WTC11 (cell line): ENCODE measurements around the gene CASKIN1.

ENCODE experiments used
- ARID4B ChIP-seq: sonication (generic); formaldehyde crosslinking; IDR thresholded peaks from 2 replicates; pipeline ENCODE4 v1.8.0; 2023; ENCODE audit warnings: missing genetic modification reagents, mild to moderate bottlenecking, borderline replicate concordance
- CREB1 ChIP-seq: sonication (generic); formaldehyde crosslinking; IDR thresholded peaks from 2 replicates; pipeline ENCODE4 v1.8.0; 2023; ENCODE audit warnings: mild to moderate bottlenecking, missing genetic modification reagents
- ESRRA ChIP-seq: sonication (generic); formaldehyde crosslinking; IDR thresholded peaks from 2 replicates; pipeline ENCODE4 v1.8.1; 2022; ENCODE audit warnings: mild to moderate bottlenecking, missing genetic modification reagents, borderline replicate concordance
- ETV6 ChIP-seq: sonication (generic); formaldehyde crosslinking; IDR thresholded peaks from 2 replicates; pipeline ENCODE4 v1.8.1; 2022; ENCODE audit warnings: mild to moderate bottlenecking, missing genetic modification reagents
- JUN ChIP-seq: sonication (generic); formaldehyde crosslinking; IDR thresholded peaks from 2 replicates; pipeline ENCODE4 v1.8.0; 2023; ENCODE audit warnings: mild to moderate bottlenecking, missing genetic modification reagents
- RELA ChIP-seq: sonication (generic); formaldehyde crosslinking; IDR thresholded peaks from 2 replicates; pipeline ENCODE4 v1.8.1; 2022; ENCODE audit warnings: missing genetic modification reagents, mild to moderate bottlenecking, borderline replicate concordance
- STAT6 ChIP-seq: sonication (generic); formaldehyde crosslinking; conservative IDR thresholded peaks from 2 replicates; pipeline ENCODE4 v1.8.1; 2023; ENCODE audit warnings: mild to moderate bottlenecking, low read depth, missing genetic modification reagents, moderate library complexity
- ZNF671 ChIP-seq: fragments of 250-450 bp; sonication (Bioruptor Pico); IDR thresholded peaks from 2 replicates; pipeline ENCODE4 v1.8.0; 2021; ENCODE audit warnings: mild to moderate bottlenecking
- TF ChIP-seq, protein P1 (sequence below): fragments of 200-600 bp; IDR thresholded peaks from 2 replicates; pipeline ENCODE4 v1.8.0; 2022; ENCODE audit warnings: antibody characterized with exemption
- TF ChIP-seq, protein P2 (sequence below): sonication (generic); formaldehyde crosslinking; IDR thresholded peaks from 2 replicates; pipeline ENCODE4 v1.8.0; 2023; ENCODE audit warnings: missing genetic modification reagents
- TF ChIP-seq, protein P3 (sequence below): sonication (generic); formaldehyde crosslinking; IDR thresholded peaks from 2 replicates; pipeline ENCODE4 v1.8.1; 2022; ENCODE audit warnings: low read depth, mild to moderate bottlenecking, moderate library complexity, missing genetic modification reagents, borderline replicate concordance
- TF ChIP-seq, protein P4 (sequence below): sonication (generic); formaldehyde crosslinking; IDR thresholded peaks from 2 replicates; pipeline ENCODE4 v1.8.0; 2022; ENCODE audit warnings: mild to moderate bottlenecking, missing genetic modification reagents

DNA sequence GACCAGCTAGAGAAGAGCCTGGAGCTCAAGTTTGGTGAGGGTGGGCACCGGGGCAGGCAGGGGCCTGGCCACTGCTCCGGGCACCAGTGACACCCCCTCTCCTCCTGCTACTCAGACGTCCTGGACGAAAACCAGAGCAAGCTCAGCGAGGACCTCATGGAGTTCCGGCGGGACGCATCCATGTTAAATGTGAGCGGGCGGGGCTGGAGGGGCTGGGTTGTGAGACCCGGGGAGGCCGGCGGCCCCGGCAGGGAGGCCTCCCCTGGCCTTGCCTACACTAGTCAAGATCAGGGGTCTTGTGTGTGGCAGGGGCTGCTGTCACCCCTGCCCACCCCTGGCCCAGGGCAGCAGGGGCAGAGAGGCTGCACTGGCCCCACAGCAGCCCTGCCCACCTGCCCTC, 23.0 kb downstream of the CASKIN1 start:
- TF ChIP-seq ETV6 (CRISPR knock-in tag) = no peak
- no peak for TF ChIP-seq RELA
- no peak for TF ChIP-seq ESRRA (CRISPR knock-in tag)
- TF ChIP-seq, protein P1, sequence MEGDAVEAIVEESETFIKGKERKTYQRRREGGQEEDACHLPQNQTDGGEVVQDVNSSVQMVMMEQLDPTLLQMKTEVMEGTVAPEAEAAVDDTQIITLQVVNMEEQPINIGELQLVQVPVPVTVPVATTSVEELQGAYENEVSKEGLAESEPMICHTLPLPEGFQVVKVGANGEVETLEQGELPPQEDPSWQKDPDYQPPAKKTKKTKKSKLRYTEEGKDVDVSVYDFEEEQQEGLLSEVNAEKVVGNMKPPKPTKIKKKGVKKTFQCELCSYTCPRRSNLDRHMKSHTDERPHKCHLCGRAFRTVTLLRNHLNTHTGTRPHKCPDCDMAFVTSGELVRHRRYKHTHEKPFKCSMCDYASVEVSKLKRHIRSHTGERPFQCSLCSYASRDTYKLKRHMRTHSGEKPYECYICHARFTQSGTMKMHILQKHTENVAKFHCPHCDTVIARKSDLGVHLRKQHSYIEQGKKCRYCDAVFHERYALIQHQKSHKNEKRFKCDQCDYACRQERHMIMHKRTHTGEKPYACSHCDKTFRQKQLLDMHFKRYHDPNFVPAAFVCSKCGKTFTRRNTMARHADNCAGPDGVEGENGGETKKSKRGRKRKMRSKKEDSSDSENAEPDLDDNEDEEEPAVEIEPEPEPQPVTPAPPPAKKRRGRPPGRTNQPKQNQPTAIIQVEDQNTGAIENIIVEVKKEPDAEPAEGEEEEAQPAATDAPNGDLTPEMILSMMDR = no peak
- TF ChIP-seq, protein P2, sequence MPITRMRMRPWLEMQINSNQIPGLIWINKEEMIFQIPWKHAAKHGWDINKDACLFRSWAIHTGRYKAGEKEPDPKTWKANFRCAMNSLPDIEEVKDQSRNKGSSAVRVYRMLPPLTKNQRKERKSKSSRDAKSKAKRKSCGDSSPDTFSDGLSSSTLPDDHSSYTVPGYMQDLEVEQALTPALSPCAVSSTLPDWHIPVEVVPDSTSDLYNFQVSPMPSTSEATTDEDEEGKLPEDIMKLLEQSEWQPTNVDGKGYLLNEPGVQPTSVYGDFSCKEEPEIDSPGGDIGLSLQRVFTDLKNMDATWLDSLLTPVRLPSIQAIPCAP (CRISPR knock-in tag) = no peak
- TF ChIP-seq JUN (CRISPR knock-in tag) = no peak
- no peak for TF ChIP-seq ZNF671
- no peak for TF ChIP-seq ARID4B
- TF ChIP-seq, protein P3, sequence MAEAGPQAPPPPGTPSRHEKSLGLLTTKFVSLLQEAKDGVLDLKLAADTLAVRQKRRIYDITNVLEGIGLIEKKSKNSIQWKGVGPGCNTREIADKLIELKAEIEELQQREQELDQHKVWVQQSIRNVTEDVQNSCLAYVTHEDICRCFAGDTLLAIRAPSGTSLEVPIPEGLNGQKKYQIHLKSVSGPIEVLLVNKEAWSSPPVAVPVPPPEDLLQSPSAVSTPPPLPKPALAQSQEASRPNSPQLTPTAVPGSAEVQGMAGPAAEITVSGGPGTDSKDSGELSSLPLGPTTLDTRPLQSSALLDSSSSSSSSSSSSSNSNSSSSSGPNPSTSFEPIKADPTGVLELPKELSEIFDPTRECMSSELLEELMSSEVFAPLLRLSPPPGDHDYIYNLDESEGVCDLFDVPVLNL (CRISPR knock-in tag) = no peak
- TF ChIP-seq STAT6 = no peak
- TF ChIP-seq, protein P4, sequence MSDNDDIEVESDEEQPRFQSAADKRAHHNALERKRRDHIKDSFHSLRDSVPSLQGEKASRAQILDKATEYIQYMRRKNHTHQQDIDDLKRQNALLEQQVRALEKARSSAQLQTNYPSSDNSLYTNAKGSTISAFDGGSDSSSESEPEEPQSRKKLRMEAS (CRISPR knock-in tag) = no peak
- no peak for TF ChIP-seq CREB1 (CRISPR knock-in tag)
